Vagina (tissue), 2 donors: ENCODE results near the gene RUNDC3A.
"Not testable (repeated sequence)": the region's sequence is repeated elsewhere in the genome, so short reads cannot be mapped to it uniquely, and the experiment has no call there.

ENCODE experiments used
- CTCF ChIP-seq, 3 experiments: fragments of 450-650 bp in 2 of 3; fragments of 200-600 bp in 1 of 3; sonication (generic) in 1 of 3; IDR thresholded peaks; one replicate each; pipeline ENCODE4 v1.5.1; 2017 to 2019; ENCODE audit warnings: antibody characterized with exemption in 3 of 3, mild to moderate bottlenecking in 2 of 3, moderate library complexity in 2 of 3
- POLR2A ChIP-seq, 2 donors: fragments of 450-650 bp; IDR thresholded peaks; one replicate each; pipeline ENCODE4 v1.6.1; 2017; ENCODE audit warnings: antibody characterized with exemption in 2 of 2, mild to moderate bottlenecking in 2 of 2, moderate library complexity in 2 of 2

GRCh38 chr17:44340553-44340952, 32.2 kb downstream of the RUNDC3A start:
- not testable (repeated sequence) for TF ChIP-seq CTCF, POLR2A (IDR thresholded peaks at IDR 0.05)
